Gastrocnemius medialis (tissue), 4 donors: ENCODE results near the gene OCRL. TPM values are rescaled to one million over a fixed set of nuclear protein-coding genes. Genes with fewer than 3 reads are reported as not detected.

ENCODE experiments used
- ATAC-seq, 2 donors: fragments of 150-250 bp; one replicate each; pipeline ENCODE4 v1.9.1; 2016
- DNase-seq, 2 donors: peaks; one replicate each; pipeline ENCODE4 v3.0.0-alpha.2; 2019
- H3K27ac ChIP-seq, 4 donors: fragments of 200-600 bp; sonication (generic); 1 replicate in 1 of 4; 2 replicates in 3 of 4; pipeline ENCODE4 v1.5.1; 2016 to 2018; ENCODE audit warnings: mild to moderate bottlenecking in 2 of 4, moderate library complexity in 1 of 4
- H3K27me3 ChIP-seq, 3 donors: fragments of 200-600 bp; sonication (generic) in 2 of 3; 1 replicate in 1 of 3; 2 replicates in 2 of 3; pipeline versions ENCODE4 v1.5.1 to v1.6.0; 2016 to 2019; ENCODE audit warnings: mild to moderate bottlenecking in 1 of 3, moderate library complexity in 1 of 3
- H3K36me3 ChIP-seq, 2 donors: fragments of 200-600 bp; sonication (generic) in 1 of 2; one replicate each; pipeline ENCODE4 v1.5.1; 2017 to 2018
- H3K4me1 ChIP-seq, 2 donors: fragments of 200-600 bp; sonication (generic) in 1 of 2; one replicate each; pipeline ENCODE4 v1.5.1; 2016 to 2017; ENCODE audit warnings: mild to moderate bottlenecking in 2 of 2
- H3K4me3 ChIP-seq, 4 donors: fragments of 200-600 bp; sonication (generic) in 3 of 4; 1 replicate in 1 of 4; 2 replicates in 3 of 4; pipeline ENCODE4 v1.5.1; 2016 to 2019; ENCODE audit warnings: mild to moderate bottlenecking in 2 of 4
- H3K9me3 ChIP-seq, 3 donors: fragments of 200-600 bp; sonication (generic) in 2 of 3; 1 replicate in 1 of 3; 2 replicates in 2 of 3; pipeline ENCODE4 v1.5.1; 2016 to 2019
- POLR2A ChIP-seq, 2 donors: fragments of 450-650 bp; IDR thresholded peaks; one replicate each; pipeline ENCODE4 v1.6.1; 2017; ENCODE audit warnings: antibody characterized with exemption in 2 of 2, mild to moderate bottlenecking in 2 of 2, moderate library complexity in 2 of 2
- in situ Hi-C, 4 donors: fragments of 200-750 bp; cut with MboI; loops; one replicate each; pipeline versions ENCODE4 v1.15.0 to v1.8.0; 2017; ENCODE audit warnings: low sequenced_read_pairs in 4 of 4
- intact Hi-C: fragments of 100-400 bp; cut with DNase I; formaldehyde crosslinking; loops from one replicate; pipeline ENCODE4 v1.15.1; 2023; ENCODE audit warnings: low total_unique reads
- total RNA-seq, 4 donors: library from RNA; depleted of rRNA; stranded (reverse); fragments of >200 nt; gene quantifications; one replicate each; pipeline versions ENCODE4 v1.1.0 to v1.2.3, GENCODE V29; 2016
- TF ChIP-seq, protein P1 (sequence below), 5 experiments: fragments of 450-650 bp in 3 of 5; fragments of 200-600 bp in 2 of 5; sonication (generic) in 2 of 5; IDR thresholded peaks in 4 of 5; conservative IDR thresholded peaks in 1 of 5; 1 replicate in 4 of 5; 2 replicates in 1 of 5; pipeline ENCODE4 v1.5.1; 2016 to 2019; ENCODE audit warnings: antibody characterized with exemption in 5 of 5, mild to moderate bottlenecking in 3 of 5, moderate library complexity in 3 of 5

OCRL gene
- 10 to 100 TPM in 2 of 4 donors, 1 to 10 TPM in 2; 6.7 to 10.8 (median 8.6) TPM for total RNA-seq

GRCh38 chrX:129540068-129540653 is at the start of gene OCRL:
Gene OCRL (plus strand): TSS chrX:129540259. CDS start chrX:129540440, 181 bp downstream.
- DNase-seq (peak; percentile 31 to 57), ATAC-seq (peak; percentile 87 to 88)
- peak within 1 kb of the TSS; percentile 89 to 93 (median 91) for H3K27ac ChIP-seq
- in situ Hi-C loops = no loop called here
- H3K4me3 ChIP-seq = peak within 1 kb of the TSS; percentile 68 to 87 (median 75)
- no peaks in the 10 kb centered on the region for H3K27me3 ChIP-seq
- peaks cover 3 to 17% of the 10 kb centered on the region in 2 donors for H3K4me1 ChIP-seq
- H3K9me3 ChIP-seq = no peaks in the 10 kb centered on the region
- intact Hi-C loops = loop anchor here (2.0 kb wide), 1 partner anchor 17 kb away; the partner anchor contains the start of gene SMARCA1
- TF ChIP-seq POLR2A (IDR thresholded peaks at IDR 0.05) = peak; percentile 38 to 45
- TF ChIP-seq, protein P1, sequence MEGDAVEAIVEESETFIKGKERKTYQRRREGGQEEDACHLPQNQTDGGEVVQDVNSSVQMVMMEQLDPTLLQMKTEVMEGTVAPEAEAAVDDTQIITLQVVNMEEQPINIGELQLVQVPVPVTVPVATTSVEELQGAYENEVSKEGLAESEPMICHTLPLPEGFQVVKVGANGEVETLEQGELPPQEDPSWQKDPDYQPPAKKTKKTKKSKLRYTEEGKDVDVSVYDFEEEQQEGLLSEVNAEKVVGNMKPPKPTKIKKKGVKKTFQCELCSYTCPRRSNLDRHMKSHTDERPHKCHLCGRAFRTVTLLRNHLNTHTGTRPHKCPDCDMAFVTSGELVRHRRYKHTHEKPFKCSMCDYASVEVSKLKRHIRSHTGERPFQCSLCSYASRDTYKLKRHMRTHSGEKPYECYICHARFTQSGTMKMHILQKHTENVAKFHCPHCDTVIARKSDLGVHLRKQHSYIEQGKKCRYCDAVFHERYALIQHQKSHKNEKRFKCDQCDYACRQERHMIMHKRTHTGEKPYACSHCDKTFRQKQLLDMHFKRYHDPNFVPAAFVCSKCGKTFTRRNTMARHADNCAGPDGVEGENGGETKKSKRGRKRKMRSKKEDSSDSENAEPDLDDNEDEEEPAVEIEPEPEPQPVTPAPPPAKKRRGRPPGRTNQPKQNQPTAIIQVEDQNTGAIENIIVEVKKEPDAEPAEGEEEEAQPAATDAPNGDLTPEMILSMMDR (IDR thresholded peaks at IDR 0.05 in 4 of 5, conservative IDR thresholded peaks at IDR 0.05 in 1 of 5) = peak; percentile 69 to 82 (median 81)
- H3K36me3 ChIP-seq = no peaks in the 10 kb centered on the region

DNA sequence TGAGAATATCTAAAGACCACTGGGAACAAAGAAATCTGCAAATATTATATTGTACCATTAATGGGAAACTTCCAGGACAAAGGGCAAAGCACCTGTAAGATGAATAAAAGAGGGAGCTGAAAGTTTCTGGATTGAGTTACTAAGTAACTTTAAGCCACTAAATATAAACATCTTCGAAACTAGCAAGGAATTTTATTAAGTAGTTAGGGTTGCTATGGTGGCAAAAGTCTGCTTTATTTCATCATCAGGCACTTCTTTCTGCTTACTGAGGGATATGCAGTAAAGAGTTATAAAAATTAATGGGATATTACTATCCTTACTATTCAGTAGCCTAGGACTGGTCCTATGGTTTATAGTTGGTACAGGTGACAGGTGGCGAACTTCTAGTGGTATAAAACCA is 49.7 kb upstream of the OCRL start:
- DNase-seq (no peak), ATAC-seq (no peak)
- no peak for TF ChIP-seq POLR2A (IDR thresholded peaks at IDR 0.05)
- TF ChIP-seq, protein P1 (IDR thresholded peaks at IDR 0.05 in 4 of 5, conservative IDR thresholded peaks at IDR 0.05 in 1 of 5) = no peak
- H3K4me3 ChIP-seq = no peak overlapping the region
- no peaks in the 10 kb centered on the region for H3K27me3 ChIP-seq
- no peaks in the 10 kb centered on the region for H3K36me3 ChIP-seq
- H3K9me3 ChIP-seq = no peaks in the 10 kb centered on the region
- in situ Hi-C loops (no loop called here), intact Hi-C loops (no loop called here)
- no peak overlapping the region for H3K27ac ChIP-seq
- no peaks in the 10 kb centered on the region for H3K4me1 ChIP-seq

GRCh38 chrX:129493643-129494042 is 46.4 kb upstream of the OCRL start:
- in situ Hi-C loops (no loop called here), intact Hi-C loops (no loop called here)
- DNase-seq (no peak), ATAC-seq (no peak)
- no peak overlapping the region for H3K27ac ChIP-seq
- no peak overlapping the region for H3K4me3 ChIP-seq
- no peaks in the 10 kb centered on the region for H3K4me1 ChIP-seq
- no peaks in the 10 kb centered on the region for H3K27me3 ChIP-seq
- no peaks in the 10 kb centered on the region for H3K9me3 ChIP-seq
- no peaks in the 10 kb centered on the region for H3K36me3 ChIP-seq
- TF ChIP-seq, protein P1 (IDR thresholded peaks at IDR 0.05 in 4 of 5, conservative IDR thresholded peaks at IDR 0.05 in 1 of 5) = no peak
- TF ChIP-seq POLR2A (IDR thresholded peaks at IDR 0.05) = no peak

- no peaks in the 10 kb centered on the region for H3K36me3 ChIP-seq
Observed at GRCh38 chrX:129494887-129495286, 45.2 kb upstream of the OCRL start.

More at GRCh38 chrX:129494887-129495286, 45.2 kb upstream of the OCRL start:
- in situ Hi-C loops = no loop called here
- DNase-seq (no peak), ATAC-seq (no peak)
- no peak overlapping the region for H3K4me3 ChIP-seq
- no peaks in the 10 kb centered on the region for H3K27me3 ChIP-seq
- intact Hi-C loops = no loop called here
- TF ChIP-seq POLR2A (IDR thresholded peaks at IDR 0.05) = no peak
- TF ChIP-seq, protein P1 (IDR thresholded peaks at IDR 0.05 in 4 of 5, conservative IDR thresholded peaks at IDR 0.05 in 1 of 5) = no peak
- H3K4me1 ChIP-seq = no peaks in the 10 kb centered on the region
- no peak overlapping the region for H3K27ac ChIP-seq
- no peaks in the 10 kb centered on the region for H3K9me3 ChIP-seq
